DND-41 (cell line): ENCODE data around the gene PPP1R37.
A peak's percentile ranks its signal among the peaks of the same experiment; 100 is the strongest.

Experiments used
- ATAC-seq: fragments of 200-7000 bp; cut with Tn5 transposase; 3 replicates; pipeline ENCODE4 v1.9.1; 2021; ENCODE audit warnings: low read depth; ENCODE audit not compliant: insufficient read depth
- DNase-seq: peaks from one replicate; pipeline ENCODE4 v3.0.0-alpha.2; 2020
- H2AFZ ChIP-seq: 2 replicates; pipeline ENCODE4 v1.6.0; 2012; ENCODE audit warnings: low read depth, low read length
- H3K27ac ChIP-seq: 2 replicates; pipeline ENCODE4 v1.5.1; 2012; ENCODE audit warnings: low read length, inconsistent platforms
- H3K27me3 ChIP-seq: fragments of 200-600 bp; sonication (generic); 2 replicates; pipeline ENCODE4 v1.6.0; 2012; ENCODE audit warnings: low read length, mild to moderate bottlenecking, inconsistent platforms; ENCODE audit not compliant: insufficient read depth, poor library complexity
- H3K36me3 ChIP-seq: 2 replicates; pipeline ENCODE4 v1.5.1; 2012; ENCODE audit warnings: low read length, inconsistent platforms; ENCODE audit not compliant: insufficient read depth
- H3K4me1 ChIP-seq: 2 replicates; pipeline ENCODE4 v1.5.1; 2012; ENCODE audit warnings: mild to moderate bottlenecking, low read length; ENCODE audit not compliant: insufficient read depth
- H3K4me2 ChIP-seq: 2 replicates; pipeline ENCODE4 v1.6.0; 2012; ENCODE audit warnings: mild to moderate bottlenecking, moderate library complexity, low read length, inconsistent platforms; ENCODE audit not compliant: insufficient read depth
- H3K4me3 ChIP-seq, 2 experiments: fragments of 200-600 bp in 1 of 2; shearing (Covaris generic) in 1 of 2; 2 replicates each; pipeline ENCODE4 v1.5.1; 2012 to 2016; ENCODE audit warnings: inconsistent platforms in 2 of 2, low read length in 2 of 2, mild to moderate bottlenecking in 2 of 2, low read depth in 1 of 2, moderate library complexity in 1 of 2
- H3K79me2 ChIP-seq: 2 replicates; pipeline ENCODE4 v1.6.0; 2012; ENCODE audit warnings: low read length, inconsistent platforms; ENCODE audit not compliant: insufficient read depth
- H3K9ac ChIP-seq: 2 replicates; pipeline ENCODE4 v1.6.0; 2012; ENCODE audit warnings: low read depth, mild to moderate bottlenecking, inconsistent platforms, low read length, moderate library complexity
- H3K9me3 ChIP-seq: 2 replicates; pipeline ENCODE4 v1.5.1; 2012; ENCODE audit warnings: low read length, moderate library complexity, mild to moderate bottlenecking, inconsistent platforms; ENCODE audit not compliant: insufficient read depth, severe bottlenecking
- H4K20me1 ChIP-seq: 2 replicates; pipeline ENCODE4 v1.6.0; 2012; ENCODE audit warnings: low read length; ENCODE audit not compliant: insufficient read depth
- CTCF ChIP-seq: IDR thresholded peaks from 2 replicates; pipeline ENCODE4 v1.5.1; 2012; ENCODE audit warnings: borderline replicate concordance, low read length, moderate library complexity, mild to moderate bottlenecking; ENCODE audit not compliant: poor library complexity, severe bottlenecking; ENCODE audit errors: extremely low read depth
- EZH2 ChIP-seq: IDR thresholded peaks from 3 replicates; pipeline ENCODE4 v1.6.1; 2012; ENCODE audit warnings: borderline replicate concordance, low read depth, mild to moderate bottlenecking, moderate library complexity, low read length, inconsistent platforms; ENCODE audit not compliant: severe bottlenecking

The PPP1R37 gene

GRCh38 chr19:45186509-45187334 is 93.7 kb downstream of the PPP1R37 start:
- no peak for ATAC-seq

GRCh38 chr19:45187421-45188100 is 94.6 kb downstream of the PPP1R37 start:
- Histone ChIP-seq H3K9ac (no peak overlapping the region), H2AFZ (peak overlapping the region; percentile 51), H3K36me3 (no peaks in the 10 kb centered on the region), H3K4me1 (0 out of 2 replicates have a peak, but pooled peaks cover 4% of the 10 kb centered on the region), H4K20me1 (no peaks in the 10 kb centered on the region), H3K27me3 (no peaks in the 10 kb centered on the region), H3K27ac (no peak overlapping the region), H3K79me2 (no peaks in the 10 kb centered on the region), H3K4me2 (no peak overlapping the region), H3K9me3 (no peaks in the 10 kb centered on the region), H3K4me3 (no peak overlapping the region)
- DNase-seq (peak; percentile 31), ATAC-seq (peak; percentile 76)
- TF ChIP-seq CTCF (peak; percentile 72), EZH2 (no peak)

More at GRCh38 chr19:45186509-45187334, 93.7 kb downstream of the PPP1R37 start:
- H3K4me3 ChIP-seq, result no peak overlapping the region
- H3K9me3 ChIP-seq, result no peaks in the 10 kb centered on the region
- H3K9ac ChIP-seq, result no peak overlapping the region
- H3K27me3 ChIP-seq, result no peaks in the 10 kb centered on the region
- H2AFZ ChIP-seq, result no peak overlapping the region
- H4K20me1 ChIP-seq, result no peaks in the 10 kb centered on the region; the same call in 1 of the 2 replicates
- TF ChIP-seq EZH2 (no peak), CTCF (no peak)
- 0 out of 2 replicates have a peak, but pooled peaks cover 4% of the 10 kb centered on the region for H3K4me1 ChIP-seq
- no peak for DNase-seq
- H3K36me3 ChIP-seq, result no peaks in the 10 kb centered on the region
- H3K4me2 ChIP-seq, result no peak overlapping the region
- H3K79me2 ChIP-seq, result no peaks in the 10 kb centered on the region
- no peak overlapping the region for H3K27ac ChIP-seq

- Histone ChIP-seq H3K36me3 (no peaks in the 10 kb centered on the region), H3K79me2 (no peaks in the 10 kb centered on the region), H3K27me3 (no peaks in the 10 kb centered on the region), H3K9me3 (no peaks in the 10 kb centered on the region), H3K9ac (no peak overlapping the region), H3K4me1 (0 out of 2 replicates have a peak, but pooled peaks cover 4% of the 10 kb centered on the region), H3K4me3 (no peak overlapping the region), H3K27ac (no peak overlapping the region), H4K20me1 (no peaks in the 10 kb centered on the region), H3K4me2 (no peak overlapping the region), H2AFZ (no peak overlapping the region)
- DNase-seq, result no peak
- ATAC-seq, result no peak
- TF ChIP-seq EZH2, result no peak
- TF ChIP-seq CTCF, result no peak
Observed at GRCh38 chr19:45189971-45190370, 97.0 kb downstream of the PPP1R37 start.
